Activated T-helper 17 cell treated with anti-CD3 and anti-CD28 coated beads, Interleukin-2, amount 50 U/mL, for 72 hours (primary cell): Measurements from ENCODE around the gene LCA5. TPM values are rescaled to one million over a fixed set of nuclear protein-coding genes. Genes with fewer than 3 reads are reported as not detected.

ENCODE experiments used
- total RNA-seq, 2 donors: library from RNA; stranded (reverse); gene quantifications; one replicate each; pipeline ENCODE4 v1.2.3, GENCODE V29; 2022

Gene LCA5
- total RNA-seq, 2 donors from 2014 or later = 0.28 to 0.32 TPM

Other genes starting within 250 kb of the LCA5 start
- under 1 TPM; 0.06 to 0.24 TPM for gene SH3BGRL2, start 93.9 kb upstream of the LCA5 start, total RNA-seq